LNCAP (cell line): ENCODE results near the gene ATG2A.
A peak's percentile ranks its signal among the peaks of the same experiment; 100 is the strongest.

Experiments used
- CTCF ChIP-seq: fragments of 450-650 bp; IDR thresholded peaks from 2 replicates; pipeline ENCODE4 v1.5.1; 2017; ENCODE audit warnings: mild to moderate bottlenecking

The ATG2A gene

GRCh38 chr11:64880240-64881001 is 36.6 kb downstream of the ATG2A start:
- TF ChIP-seq CTCF, result no peak

DNA sequence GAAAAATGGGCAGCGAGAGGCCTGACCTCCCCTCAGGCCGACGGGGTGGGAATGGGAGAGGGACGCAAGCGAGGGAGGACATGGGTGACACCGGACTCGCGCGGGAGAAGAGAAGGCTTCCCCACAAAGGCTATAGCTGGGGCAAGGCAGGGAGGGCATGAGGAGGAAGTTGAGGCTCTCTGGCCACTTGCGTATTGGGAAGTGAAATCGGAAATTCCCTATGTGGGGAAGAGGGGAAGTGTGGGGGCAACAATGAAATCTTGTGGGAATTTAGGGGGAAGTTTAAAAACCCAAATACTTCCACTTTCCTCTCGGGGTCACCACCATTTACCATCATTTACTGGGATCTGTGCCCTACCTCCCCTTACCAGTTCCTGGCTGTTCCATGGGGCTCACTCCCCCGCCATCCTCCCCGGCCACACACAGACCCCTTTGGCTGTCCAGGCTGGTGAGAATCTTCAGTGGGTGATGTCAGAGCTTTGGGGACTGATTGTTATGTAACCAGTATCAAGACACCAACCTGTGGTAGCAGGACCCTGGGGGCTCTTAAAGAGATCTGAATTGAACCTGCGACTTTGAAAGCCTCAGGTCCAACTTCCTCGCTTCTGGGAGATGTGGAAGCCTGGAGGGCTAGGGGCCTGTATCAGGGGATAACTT is 37.6 kb downstream of the ATG2A start:
- no peak for TF ChIP-seq CTCF

- TF ChIP-seq CTCF, result peak; percentile 71
Observed at GRCh38 chr11:64878494-64879243, 38.3 kb downstream of the ATG2A start, which contains the start of gene EHD1. EHD1 (minus strand) TSS chr11:64878621; CDS start chr11:64878464, 157 bp downstream.

GRCh38 chr11:64878223-64878493 is 38.9 kb downstream of the ATG2A start:
- no peak for TF ChIP-seq CTCF

- no peak for TF ChIP-seq CTCF
Observed at GRCh38 chr11:64877390-64878222, 39.4 kb downstream of the ATG2A start.

DNA sequence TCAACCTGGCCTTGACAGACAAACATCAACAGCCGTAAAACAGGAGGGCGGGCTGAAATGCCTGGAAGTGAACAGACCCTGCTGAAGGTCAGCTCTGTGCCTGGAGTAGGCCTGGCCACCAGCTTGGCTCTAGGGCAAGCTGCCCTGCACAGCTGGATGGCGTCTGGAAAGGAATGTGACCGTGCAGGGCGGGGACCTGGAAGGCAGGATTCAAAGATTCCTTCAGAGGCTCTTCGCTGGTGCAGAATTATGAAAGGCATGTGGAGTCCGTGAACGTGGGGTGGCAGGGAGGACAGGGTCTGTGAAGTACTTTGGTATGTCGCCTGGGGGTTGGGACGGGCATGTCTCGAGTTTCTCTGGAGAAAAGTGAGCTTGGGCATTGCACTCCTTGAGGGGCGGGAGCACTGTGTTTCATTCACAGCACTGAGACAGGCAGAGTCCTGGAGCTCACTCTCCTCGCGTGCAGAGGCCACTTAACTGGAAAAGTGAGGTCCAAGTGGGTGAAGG is 40.1 kb downstream of the ATG2A start:
- no peak for TF ChIP-seq CTCF

GRCh38 chr11:64876229-64876750 is 40.7 kb downstream of the ATG2A start:
- no peak for TF ChIP-seq CTCF
